NCI-H146 (cell line): ENCODE measurements around the gene IL17B.

Source experiments
- DNase-seq: peaks from one replicate; lab custom pipeline; 2025; lab: John Stamatoyannopoulos, UW

The IL17B gene

GRCh38 chr5:149379177-149379761 lies at the start of gene IL17B:
TSS of gene IL17B (minus strand) at chr5:149379292. CDS start at chr5:149379225, 67 bp downstream.
- DNase-seq = no peak

GRCh38 chr5:149428032-149428431 lies 48.9 kb upstream of the IL17B start:
- DNase-seq = no peak

- DNase-seq = no peak
These were observed 48.3 kb upstream of the IL17B start for GRCh38 chr5:149427374-149427773.

GRCh38 chr5:149426931-149427330 lies 47.8 kb upstream of the IL17B start:
- DNase-seq = no peak

- DNase-seq = no peak
These were observed 46.6 kb upstream of the IL17B start for GRCh38 chr5:149425729-149426128.

GRCh38 chr5:149424371-149425315 lies 45.6 kb upstream of the IL17B start:
- DNase-seq = no peak

- no peak for DNase-seq
These were observed 44.7 kb upstream of the IL17B start for GRCh38 chr5:149423794-149424268.

- DNase-seq = no peak
These were observed 44.1 kb upstream of the IL17B start for GRCh38 chr5:149423049-149423793.

GRCh38 chr5:149422366-149423048 lies 43.4 kb upstream of the IL17B start:
- no peak for DNase-seq

GRCh38 chr5:149421834-149422233 lies 42.7 kb upstream of the IL17B start:
- DNase-seq = no peak

- no peak for DNase-seq
These were observed 42.2 kb upstream of the IL17B start for GRCh38 chr5:149421372-149421685.

GRCh38 chr5:149420545-149421371 lies 41.7 kb upstream of the IL17B start:
- DNase-seq = no peak

GRCh38 chr5:149419859-149420544 lies 40.9 kb upstream of the IL17B start:
- no peak for DNase-seq

- no peak for DNase-seq
These were observed 40.4 kb upstream of the IL17B start for GRCh38 chr5:149419532-149419858.

- DNase-seq = no peak
These were observed 39.9 kb upstream of the IL17B start for GRCh38 chr5:149418910-149419531.

GRCh38 chr5:149417711-149418368 lies 38.7 kb upstream of the IL17B start:
- no peak for DNase-seq

GRCh38 chr5:149416987-149417710 lies 38.1 kb upstream of the IL17B start:
- DNase-seq = no peak

GRCh38 chr5:149415066-149415967 lies 36.2 kb upstream of the IL17B start:
- DNase-seq = no peak
